Measurements from ENCODE around the gene KRT28.

Gene KRT28, protein sequence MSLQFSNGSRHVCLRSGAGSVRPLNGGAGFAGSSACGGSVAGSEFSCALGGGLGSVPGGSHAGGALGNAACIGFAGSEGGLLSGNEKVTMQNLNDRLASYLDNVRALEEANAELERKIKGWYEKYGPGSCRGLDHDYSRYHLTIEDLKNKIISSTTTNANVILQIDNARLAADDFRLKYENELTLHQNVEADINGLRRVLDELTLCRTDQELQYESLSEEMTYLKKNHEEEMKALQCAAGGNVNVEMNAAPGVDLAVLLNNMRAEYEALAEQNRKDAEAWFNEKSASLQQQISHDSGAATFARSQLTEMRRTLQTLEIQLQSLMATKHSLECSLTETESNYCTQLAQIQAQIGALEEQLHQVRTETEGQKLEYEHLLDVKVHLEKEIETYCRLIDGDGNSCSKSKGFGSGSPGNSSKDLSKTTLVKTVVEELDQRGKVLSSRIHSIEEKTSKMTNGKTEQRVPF

DNA sequence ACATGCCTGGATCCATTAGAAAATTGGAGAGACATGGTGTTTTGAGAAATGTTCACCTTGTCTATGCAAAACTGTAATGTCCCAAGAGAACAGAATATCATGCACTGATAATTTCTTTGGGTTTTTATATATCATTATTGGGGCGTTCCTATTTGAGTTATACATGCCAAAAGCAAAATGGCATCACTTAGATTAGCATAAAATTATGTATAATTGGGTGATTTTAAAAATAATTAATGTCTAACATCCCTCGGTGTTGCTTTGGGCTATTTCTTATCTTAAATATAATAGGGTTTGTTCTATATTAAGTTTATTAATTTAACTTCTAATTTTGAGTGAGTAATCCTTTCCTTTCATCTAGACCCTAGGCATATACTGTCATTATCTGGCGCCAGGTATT is at the start of gene KRT28:
Gene KRT28 (minus strand): TSS at position 101 of the 400 bp plus-strand sequence. CDS start 66 bp downstream, at position 35.
- DNase-seq (ENCODE audit: low read depth), result no peak

DNA sequence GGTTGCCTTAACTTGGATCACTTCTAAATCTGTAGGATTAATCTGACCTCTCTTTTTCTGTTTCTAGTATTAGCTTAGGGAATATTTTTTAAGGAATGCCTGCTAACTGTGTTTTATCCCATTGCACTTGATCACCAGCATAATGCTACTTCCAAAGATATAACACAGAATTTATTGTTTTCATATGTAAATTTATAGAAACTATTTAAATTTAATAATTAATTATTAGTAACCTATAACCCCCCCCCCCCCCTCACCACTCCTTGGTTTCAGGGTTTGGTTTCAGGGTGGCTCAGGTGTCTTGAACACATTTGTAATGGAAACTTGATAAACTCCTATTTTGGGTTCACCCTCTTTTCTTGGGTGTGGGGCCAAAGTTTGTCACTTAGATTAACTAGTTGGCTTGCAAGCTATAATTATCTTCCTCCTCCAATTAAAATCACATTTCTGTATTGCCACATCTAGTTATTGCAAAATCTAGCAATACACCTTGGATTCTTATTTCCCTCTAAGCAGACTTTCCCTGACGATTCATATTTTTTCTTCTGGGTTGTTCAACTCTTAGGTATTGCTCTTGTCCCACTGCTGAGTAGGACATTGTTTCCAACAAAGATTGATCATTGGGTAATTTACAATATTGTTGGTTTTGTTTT is 49.0 kb upstream of the KRT28 start:
- no peak for DNase-seq (ENCODE audit: low read depth)

DNA sequence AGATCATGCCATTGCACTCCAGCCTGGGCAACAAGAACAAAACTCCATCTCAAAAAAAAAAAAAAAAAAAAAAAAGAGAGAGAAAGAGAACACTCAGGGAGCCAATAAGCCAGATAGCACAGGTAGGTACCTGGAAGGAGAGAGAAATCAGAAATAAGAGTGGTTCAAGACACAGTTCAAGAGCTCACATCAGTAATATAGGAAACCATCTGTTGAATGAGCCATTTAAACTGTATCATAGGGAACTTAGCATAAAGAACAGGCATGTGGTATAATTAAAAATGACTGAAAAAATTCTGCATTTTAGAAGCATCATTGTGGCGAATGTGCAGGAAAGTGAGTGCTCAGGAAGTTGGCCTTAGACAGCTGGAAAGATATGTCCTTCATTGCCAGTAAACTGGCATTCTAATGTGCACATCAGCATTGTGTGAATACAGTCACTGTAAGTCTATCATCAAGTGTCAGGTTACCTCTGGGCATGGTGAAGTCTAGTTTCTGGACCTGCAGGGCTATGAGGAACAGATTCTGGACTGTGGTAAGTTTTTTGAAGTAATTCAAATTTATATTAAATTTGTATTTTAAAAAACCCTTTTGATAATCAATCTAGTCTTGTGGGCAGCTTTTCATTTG is 46.9 kb upstream of the KRT28 start:
- no peak for DNase-seq (ENCODE audit: low read depth)

DNA sequence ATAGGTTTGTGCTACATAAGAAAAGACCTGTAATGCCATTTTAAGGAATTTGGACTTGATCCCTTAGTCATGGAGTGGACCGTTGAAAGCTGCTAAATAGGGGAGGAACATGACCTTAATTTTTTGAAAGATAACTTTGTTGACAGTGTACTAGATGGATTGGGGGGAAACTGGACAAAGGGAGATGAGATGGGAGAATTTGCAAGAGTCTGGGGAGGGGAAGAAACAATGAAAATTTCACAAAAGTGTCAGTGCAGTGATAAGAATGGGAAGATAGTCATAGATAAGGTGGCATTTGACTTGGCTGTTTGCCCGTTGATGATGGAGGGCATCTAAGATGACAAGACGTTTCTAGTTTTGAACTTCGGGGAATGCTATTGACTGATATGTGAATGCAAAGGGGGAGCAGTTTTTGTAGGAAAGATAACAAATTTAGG is 44.9 kb upstream of the KRT28 start:
- no peak for DNase-seq (ENCODE audit: low read depth)

DNA sequence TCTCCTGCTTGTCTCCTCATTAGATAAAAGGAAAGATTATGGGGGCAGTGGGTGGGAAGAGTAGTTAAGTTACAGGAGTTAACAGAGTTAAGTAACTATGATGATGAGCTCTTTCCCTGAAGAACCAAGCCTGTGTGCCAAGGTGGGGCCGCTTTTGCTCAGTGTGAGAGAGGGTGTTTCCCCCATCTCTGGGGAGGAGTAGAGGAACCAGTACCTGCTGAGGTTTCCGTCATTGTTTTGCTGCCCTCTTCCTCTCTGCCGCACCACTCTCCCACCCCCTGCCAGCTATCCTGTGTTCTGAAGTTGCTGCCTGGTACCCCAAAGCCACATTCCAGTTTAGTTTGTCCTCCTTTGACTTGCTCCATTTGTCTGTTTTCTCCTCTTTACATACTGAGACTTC is 43.5 kb upstream of the KRT28 start:
- no peak for DNase-seq (ENCODE audit: low read depth)

DNA sequence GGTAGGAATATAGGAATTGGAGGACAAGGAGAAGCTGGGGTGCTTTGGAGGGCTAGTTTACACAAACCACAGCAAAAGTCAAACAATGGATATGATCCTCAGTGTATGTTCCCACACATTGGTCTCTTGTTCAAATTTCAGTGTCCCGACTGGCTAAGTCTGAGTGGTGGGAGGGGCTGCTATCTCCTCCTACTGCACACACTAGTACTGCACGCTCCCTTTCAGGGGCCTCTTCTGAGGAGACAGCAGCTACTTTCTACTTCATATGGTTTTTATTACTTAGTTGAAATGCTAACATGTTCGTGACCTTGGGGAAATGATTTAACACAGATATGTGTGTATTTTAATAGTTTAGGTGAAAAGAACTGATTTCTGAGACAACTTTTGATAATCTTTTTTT is 41.5 kb upstream of the KRT28 start:
- no peak for DNase-seq (ENCODE audit: low read depth)

DNA sequence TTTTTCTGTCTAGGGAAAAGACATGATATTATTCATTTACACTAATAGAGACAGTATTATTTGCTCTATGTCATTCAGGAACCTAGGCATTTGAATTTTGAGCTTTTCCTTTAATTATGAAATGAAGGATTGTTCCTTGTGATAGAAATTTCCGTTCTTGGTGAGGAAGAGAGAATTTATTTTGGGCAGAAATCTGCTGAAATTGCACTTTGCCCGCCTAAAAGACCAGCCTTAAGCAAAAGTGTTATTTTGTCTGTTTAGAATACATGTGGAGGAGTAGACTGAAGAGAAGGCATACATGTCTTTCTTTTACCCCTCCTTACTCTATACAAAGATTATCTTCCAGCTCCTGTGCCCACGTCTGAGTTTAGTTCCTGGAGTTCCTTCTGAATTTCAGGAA is 39.4 kb upstream of the KRT28 start:
- DNase-seq (ENCODE audit: low read depth), result no peak

DNA sequence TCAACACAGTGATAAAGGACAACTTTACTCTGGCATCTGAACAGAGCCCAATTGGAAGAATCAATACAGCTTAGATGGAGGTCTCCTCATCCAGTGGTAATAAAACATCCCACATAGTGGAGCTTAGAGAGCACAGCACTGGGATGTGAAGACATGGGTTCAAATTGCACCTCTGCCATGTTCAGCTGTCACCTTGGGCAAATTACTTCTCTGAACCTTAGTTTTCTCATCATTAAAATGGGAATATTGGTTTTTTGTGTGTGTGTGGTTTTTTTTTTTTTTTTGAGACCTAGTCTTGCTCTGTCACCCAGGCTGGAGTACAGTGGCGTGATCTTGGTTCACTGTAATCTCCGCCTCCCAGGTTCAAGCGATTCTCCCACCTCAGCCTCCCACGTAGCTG is 36.3 kb upstream of the KRT28 start:
- DNase-seq (ENCODE audit: low read depth), result no peak

DNA sequence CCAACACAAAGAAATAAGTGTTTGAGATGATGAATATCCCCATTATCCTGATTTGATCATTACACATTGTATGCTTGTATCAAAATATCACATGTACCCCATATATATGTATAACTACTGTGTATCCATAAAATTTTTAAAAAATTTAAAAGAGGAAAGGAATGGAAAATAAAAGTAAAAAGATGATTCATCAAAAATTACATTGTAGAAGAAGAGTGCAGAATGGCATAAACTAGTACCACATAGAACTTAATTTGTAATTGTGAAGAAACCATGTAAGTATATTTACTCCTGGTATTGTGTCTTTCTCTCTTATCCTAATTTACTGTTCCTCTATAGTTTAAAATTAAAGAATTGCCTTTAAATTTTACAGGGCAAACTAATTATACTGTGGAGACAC is 34.1 kb upstream of the KRT28 start:
- DNase-seq (ENCODE audit: low read depth), result no peak

DNA sequence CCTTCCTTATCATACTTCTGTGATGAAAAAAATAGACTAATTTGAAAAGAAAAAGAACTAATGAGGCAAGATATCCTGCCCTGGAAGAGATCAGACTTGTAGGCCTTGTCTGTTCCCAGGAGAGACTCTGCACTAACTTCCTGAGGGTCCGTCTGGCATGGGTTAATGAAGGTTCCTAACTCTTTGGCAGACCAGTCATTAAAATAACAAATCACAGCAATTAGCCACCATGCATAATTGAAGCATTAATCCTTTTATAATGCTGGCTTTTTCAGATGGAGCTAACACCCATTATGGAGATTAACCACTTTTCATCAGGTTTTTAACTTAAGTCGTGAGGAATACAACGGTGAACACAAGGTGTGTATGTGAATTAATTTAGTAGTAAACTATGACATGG is 33.1 kb upstream of the KRT28 start:
- no peak for DNase-seq (ENCODE audit: low read depth)

DNA sequence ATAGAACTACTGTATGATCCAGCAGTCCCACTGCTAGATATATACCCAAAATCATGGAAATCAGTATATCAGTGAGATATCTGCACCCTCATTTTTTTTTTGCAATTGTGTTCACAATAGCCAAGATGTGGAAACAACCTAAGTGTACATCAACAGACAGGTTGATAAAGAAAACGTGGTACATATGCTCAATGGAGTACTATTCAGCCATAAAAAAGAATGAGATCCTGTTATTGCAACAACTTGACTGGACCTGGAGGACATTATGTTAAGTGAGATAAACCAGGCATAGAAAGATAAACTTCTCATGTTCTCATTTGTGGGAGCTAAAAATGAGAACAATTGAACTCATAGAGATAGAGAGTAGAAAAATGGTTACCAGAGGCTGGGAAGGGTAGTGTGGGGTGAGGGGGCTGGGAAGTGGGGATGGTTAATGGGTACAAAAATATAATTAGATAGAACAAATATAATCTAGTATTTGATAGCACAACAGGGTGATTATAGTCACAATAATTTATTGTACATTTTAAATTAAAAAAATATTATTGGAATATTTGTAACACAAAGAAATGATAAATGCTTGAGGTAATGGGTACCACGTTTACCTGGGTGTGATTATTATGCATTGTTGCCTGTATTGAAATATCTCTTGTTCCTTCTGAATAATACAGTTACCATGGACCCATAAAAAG is 30.5 kb upstream of the KRT28 start:
- no peak for DNase-seq (ENCODE audit: low read depth)

DNA sequence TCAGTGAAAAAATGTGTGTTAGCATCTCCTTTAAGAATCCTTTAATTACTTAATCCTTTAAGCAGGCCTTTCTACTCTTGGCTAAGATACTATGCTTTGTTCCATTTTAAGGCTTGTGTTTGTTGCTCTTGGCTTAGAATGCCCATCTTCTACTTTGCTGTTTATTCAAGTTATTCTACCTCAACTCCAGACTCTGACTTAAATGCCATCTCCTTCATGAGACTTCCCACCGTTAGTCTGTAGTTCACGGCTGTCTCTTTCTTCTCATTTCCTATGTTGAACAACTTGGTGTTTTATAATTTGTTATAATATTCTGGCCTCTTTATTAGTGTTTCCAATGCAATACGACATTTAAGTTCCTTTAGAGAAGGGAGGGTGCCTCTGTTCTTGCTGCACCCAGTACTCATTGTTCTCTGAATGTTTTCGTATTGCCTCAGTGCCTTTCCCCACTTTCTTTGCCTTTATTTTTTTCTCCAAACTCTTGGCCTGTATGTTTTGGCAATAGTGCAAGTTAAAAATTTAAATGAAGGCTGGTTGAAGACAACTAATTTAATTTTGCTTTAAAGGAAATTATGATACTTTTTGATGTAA is 28.8 kb upstream of the KRT28 start:
- DNase-seq (ENCODE audit: low read depth), result no peak

DNA sequence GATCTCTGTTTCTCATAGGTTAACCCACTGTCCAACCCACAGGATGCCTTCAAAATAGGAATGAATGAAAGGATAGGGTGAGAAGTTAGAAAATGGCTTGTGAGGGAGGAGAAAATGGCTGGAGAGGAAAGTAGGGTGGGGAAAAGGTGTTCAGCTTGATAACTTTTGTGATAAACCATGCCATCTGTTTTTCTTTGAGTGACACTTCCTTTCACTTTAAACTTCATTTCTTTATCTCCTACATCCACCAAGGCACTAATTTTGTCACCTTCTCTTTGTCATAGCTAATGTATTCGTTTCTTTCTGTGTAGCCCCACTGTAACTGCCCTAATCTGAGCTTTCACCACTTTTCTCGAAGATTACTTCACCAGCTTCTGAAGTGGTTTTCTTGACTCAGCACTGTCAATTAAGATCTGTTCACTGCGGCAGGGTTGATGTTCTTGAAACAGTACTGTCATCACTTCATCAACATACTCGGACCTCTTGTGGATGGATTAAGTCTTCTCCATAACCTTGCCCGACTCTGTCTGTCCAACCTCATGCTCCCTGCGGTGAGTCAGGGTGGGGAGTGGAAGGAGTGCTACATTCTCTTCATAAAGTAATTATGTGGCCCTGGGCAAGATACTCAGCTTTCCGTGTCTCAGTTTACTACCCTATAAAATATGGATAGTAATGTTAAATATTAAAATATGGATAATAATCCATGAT is 28.1 kb upstream of the KRT28 start:
- no peak for DNase-seq (ENCODE audit: low read depth)

DNA sequence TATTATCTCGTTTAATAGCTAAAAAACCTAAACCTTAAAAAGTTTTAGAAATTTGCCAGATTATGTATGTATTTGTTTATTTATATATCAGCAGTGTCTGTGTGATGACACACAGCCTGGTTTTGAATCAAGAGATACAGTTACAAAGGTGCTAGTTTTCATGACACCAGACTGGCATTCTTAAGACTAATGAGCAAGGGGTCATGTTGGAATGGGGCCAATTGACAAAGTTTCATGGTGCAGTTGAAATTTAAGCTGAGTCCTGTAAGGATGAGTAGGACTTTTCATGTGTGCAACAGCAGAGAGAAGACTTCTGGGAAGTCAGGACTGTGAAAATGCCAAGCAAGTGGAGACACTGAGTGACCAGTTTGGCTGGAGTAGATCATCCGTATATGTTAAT is 25.8 kb upstream of the KRT28 start:
- DNase-seq (ENCODE audit: low read depth), result no peak

DNA sequence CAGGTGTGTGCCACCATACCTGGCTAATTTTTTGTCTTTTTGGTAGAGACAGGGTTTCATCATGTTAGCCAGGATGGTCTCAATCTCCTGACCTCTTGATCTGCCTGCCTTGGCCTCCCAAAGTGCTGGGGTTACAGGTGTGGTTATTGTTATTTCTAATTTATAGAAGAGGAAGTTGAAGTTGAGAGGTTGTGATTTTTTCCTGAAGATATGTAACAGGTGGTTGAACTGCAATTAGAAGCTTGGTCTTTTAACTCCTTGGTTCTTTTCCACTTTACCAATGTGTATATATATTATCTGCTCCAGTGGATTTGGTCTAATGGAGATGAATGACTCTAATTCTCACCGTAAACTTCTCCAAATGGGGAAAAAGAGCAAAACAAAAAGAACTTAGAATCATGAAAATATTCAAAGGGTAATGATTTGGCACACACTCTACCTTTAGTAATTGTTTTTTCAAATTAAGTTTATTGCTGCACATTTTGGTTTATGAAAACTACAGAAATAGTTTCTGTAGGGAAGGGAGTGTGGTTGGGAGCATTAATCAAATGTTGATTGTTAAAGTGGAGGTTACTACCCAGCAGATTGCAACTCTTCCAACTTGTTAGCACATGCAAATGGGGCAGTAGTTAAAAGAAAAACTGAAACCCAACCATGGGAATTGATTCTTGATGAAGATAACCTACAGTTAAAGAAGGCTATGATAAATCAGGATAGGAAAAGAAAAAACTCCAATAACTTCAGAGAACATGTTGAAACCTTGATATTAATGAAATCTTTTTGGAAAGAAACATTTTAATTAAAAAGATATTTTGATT is 24.5 kb upstream of the KRT28 start:
- no peak for DNase-seq (ENCODE audit: low read depth)

DNA sequence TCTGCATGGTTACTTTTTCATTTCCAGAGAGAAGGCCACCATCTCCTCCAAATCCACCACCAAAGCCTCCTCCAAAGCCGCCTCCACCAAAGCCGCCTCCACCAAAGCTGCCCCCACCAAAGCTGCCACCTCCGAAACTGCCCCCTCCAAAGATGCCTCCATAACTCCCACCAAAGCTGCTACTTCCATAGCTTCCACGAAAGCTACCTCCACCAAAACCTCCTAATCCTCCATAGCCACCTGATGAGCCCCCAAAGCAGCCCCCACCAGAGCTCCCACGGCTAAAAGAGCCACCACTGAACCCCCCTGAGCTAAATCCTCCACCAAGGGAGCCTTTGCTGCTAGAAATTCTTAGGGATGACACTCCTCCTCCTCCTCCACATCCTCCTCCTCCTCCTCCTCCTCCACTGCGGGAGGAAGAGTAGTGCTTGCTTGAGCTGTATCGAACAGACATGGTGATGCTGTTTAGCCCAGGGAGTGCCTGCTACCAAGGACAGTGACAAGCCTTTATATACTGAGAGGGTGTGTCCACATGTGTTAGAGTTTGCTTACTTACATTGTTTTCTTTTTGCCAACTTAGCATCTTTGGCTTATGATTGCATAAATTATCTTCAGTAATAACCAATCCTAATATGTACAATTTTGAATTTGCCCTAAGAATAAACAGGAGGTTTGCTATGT is 22.5 kb upstream of the KRT28 start, which contains the start of gene KRT10:
Gene KRT10 (minus strand): TSS at position 483 of the 681 bp plus-strand sequence. CDS start 29 bp downstream, at position 454.
- DNase-seq (ENCODE audit: low read depth), result no peak

DNA sequence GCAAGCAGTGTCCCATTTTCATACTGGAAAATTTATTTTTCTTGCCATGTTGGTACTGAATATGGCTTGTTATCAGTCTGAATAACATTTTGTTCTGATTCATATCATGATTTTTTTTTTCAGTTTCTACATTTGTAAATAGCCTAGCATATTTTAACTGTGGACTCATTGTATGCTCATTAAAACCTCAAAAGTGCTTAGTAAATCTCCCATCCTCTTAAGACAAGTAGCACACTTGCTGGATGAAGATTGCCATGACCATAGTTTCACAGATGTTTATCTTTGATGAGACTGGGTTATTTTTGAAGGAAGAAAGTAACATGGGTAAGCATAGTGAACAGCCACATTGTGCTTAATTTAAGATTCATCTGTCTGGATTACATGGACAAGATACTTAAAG is 21.8 kb upstream of the KRT28 start:
- DNase-seq (ENCODE audit: low read depth), result no peak

DNA sequence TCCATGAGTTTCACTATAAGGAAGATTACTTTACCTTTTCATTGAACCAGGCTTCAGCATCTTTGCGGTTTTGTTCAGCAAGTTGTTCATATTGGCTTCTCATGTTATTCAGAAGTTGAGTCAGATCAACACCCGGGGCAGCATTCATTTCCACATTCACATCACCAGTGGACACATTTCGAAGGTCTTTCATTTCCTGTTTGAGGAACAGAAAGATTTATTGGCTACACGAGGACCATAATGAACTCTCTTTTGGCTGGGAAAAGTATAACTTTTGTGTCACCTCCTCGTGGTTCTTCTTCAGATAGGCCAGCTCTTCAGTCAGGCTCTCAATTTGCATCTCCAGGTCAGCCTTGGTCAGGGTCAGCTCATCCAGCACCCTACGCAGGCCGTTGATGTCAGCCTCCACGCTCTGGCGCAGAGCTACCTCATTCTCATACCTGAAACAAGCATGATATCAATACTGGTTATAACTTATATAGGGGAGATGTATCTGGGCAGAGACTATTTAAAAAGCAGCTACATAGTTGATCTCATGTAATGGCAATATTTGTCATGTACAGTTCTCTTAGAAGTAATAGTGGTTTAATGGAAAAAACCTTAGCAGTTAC is 20.6 kb upstream of the KRT28 start:
- DNase-seq (ENCODE audit: low read depth), result no peak

DNA sequence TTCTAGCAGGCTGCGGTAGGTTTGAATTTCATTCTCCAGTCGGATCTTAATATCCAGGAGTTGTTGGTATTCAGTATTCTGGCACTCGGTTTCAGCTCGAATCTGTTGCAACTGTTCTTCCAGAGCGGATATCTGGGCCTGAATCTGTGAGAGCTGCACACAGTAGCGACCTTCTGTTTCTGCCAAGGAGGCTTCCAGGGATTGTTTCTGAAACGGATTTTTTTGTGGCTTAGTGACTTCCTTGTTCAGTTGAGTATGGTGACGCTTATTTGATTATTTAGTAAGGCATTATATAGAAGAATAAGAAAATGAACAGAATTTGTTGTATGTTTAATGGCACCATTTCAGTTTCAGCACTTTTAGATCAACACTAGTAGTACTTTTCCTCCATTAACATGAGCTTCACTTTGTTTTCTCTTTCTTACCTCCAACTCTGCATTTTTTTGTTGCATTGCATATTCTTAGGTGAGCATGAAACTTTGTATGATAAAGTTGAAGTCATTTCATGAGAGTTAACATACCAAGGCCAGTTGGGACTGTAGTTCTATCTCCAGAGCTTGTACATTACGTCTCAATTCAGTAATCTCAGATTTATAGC is 19.9 kb upstream of the KRT28 start:
- DNase-seq (ENCODE audit: low read depth), result no peak

All from activated gamma-delta T cell treated with anti-CD3 and anti-CD28 coated beads, Interleukin-2, amount 50 U/mL, for 16 hours (primary cell).